ENCODE data around the gene MRTFA. TPM values are rescaled to one million over a fixed set of nuclear protein-coding genes. Genes with fewer than 3 reads are reported as not detected.

MRTFA gene
- total RNA-seq, 4 donors from 2014 or later = 46.0 to 408 (median 90.0) TPM

DNA sequence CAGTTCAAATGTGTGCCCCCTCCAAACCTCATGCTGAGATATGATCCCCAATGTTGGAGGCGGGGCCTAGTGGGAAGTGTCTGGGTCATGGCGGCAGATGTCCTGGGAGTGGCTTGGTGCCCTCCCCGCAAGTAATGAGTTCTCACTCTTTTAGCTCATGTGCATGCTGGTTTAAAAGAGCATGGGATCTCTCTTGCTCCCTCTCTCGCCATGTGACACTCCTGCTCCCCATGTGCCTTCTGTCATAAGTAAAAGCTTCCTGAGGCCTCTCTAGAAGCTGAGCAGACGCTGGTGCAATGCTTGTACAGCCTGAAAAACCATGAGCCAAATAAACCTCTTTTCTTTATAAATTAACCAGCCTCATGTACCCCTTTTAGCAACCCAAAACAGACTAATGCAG, 167.3 kb downstream of the MRTFA start:
- Histone ChIP-seq H3K27me3 (no peaks in the 10 kb centered on the region), H3K4me1 (peaks cover 0 to 4% (median 2%) of the 10 kb centered on the region in 4 donors), H3K4me3 (no peak overlapping the region), H3K27ac (no peak overlapping the region), H3K36me3 (no peaks in the 10 kb centered on the region), H3K9me3 (no peaks in the 10 kb centered on the region)
- in situ Hi-C loops (cut with MboI; ENCODE audit: low pct_ligation_motif_present in 1 of 4, low pct_unique_long_range_greater_than_20kb in 1 of 4, low sequenced_read_pairs in 3 of 4) = no loop called here
- intact Hi-C loops (cut with DNase I; ENCODE audit: low total_unique reads) = no loop called here
- TF ChIP-seq, protein P1, sequence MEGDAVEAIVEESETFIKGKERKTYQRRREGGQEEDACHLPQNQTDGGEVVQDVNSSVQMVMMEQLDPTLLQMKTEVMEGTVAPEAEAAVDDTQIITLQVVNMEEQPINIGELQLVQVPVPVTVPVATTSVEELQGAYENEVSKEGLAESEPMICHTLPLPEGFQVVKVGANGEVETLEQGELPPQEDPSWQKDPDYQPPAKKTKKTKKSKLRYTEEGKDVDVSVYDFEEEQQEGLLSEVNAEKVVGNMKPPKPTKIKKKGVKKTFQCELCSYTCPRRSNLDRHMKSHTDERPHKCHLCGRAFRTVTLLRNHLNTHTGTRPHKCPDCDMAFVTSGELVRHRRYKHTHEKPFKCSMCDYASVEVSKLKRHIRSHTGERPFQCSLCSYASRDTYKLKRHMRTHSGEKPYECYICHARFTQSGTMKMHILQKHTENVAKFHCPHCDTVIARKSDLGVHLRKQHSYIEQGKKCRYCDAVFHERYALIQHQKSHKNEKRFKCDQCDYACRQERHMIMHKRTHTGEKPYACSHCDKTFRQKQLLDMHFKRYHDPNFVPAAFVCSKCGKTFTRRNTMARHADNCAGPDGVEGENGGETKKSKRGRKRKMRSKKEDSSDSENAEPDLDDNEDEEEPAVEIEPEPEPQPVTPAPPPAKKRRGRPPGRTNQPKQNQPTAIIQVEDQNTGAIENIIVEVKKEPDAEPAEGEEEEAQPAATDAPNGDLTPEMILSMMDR (IDR thresholded peaks at IDR 0.05) = no peak
- TF ChIP-seq POLR2AphosphoS5 (IDR thresholded peaks at IDR 0.05) = no peak
- no peak for TF ChIP-seq POLR2A (IDR thresholded peaks at IDR 0.05)
- no peak for TF ChIP-seq EP300 (IDR thresholded peaks at IDR 0.05; ENCODE audit: low read depth)
- WGBS, 2 donors (ENCODE audit: low coverage in 1 of 2) = 95% methylated on average over 3 to 5 of the region's 5 CpGs
- DNase-seq = no peak

DNA sequence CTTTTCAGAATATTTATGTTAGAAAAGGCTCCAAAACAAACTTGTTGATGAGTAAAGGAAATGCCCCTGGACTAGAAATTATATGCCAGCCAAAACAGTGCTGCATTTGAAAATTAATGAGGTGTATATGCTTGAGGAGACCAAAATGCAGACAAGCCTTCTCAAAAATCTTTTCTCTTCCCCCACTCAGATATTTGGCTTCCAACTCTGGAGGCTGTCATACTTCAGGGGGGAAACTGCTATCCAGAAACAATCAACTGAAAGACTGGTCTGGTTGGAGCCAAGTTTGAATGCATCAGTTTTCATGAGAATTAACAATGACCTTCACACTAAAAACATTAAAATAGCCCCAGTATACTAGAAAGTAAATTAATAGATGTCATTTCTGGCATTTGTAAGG, 167.9 kb downstream of the MRTFA start:
- H3K27me3 ChIP-seq = no peaks in the 10 kb centered on the region
- in situ Hi-C loops (cut with MboI; ENCODE audit: low pct_ligation_motif_present in 1 of 4, low pct_unique_long_range_greater_than_20kb in 1 of 4, low sequenced_read_pairs in 3 of 4) (no loop called here), intact Hi-C loops (cut with DNase I; ENCODE audit: low total_unique reads) (no loop called here)
- H3K9me3 ChIP-seq = no peaks in the 10 kb centered on the region
- H3K27ac ChIP-seq = no peak overlapping the region
- H3K4me3 ChIP-seq = no peak overlapping the region
- peaks cover 0 to 4% (median 2%) of the 10 kb centered on the region in 4 donors for H3K4me1 ChIP-seq
- DNase-seq = no peak
- no peak for TF ChIP-seq EP300 (IDR thresholded peaks at IDR 0.05; ENCODE audit: low read depth)
- H3K36me3 ChIP-seq = no peaks in the 10 kb centered on the region

DNA sequence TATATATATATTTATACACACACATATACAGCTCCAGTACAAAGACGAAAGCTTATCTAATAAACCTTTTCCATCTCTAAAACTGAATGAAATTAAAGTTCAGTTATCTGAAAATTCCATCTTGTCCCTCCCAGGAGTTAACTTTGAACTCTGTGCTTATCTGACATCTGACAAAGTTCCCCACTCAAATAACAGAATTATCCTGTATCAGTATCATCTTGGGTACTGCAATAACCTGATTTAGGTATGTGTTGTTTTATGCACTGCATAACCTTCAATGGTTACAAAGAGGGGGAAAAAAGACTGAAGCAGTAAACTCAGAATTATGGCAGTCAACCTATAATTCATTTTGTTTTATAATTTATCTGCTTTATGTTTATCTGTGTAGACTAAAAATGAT, 169.5 kb downstream of the MRTFA start:
- Histone ChIP-seq H3K27ac (no peak overlapping the region), H3K27me3 (no peaks in the 10 kb centered on the region), H3K4me1 (peaks cover 0 to 4% (median 2%) of the 10 kb centered on the region in 4 donors), H3K4me3 (no peak overlapping the region), H3K9me3 (no peaks in the 10 kb centered on the region), H3K36me3 (no peaks in the 10 kb centered on the region)
- 74 to 94% methylated on average over 1 of the region's 1 CpG for WGBS, 2 donors (ENCODE audit: low coverage in 1 of 2)
- in situ Hi-C loops (cut with MboI; ENCODE audit: low pct_ligation_motif_present in 1 of 4, low pct_unique_long_range_greater_than_20kb in 1 of 4, low sequenced_read_pairs in 3 of 4) = no loop called here
- intact Hi-C loops (cut with DNase I; ENCODE audit: low total_unique reads) = no loop called here
- DNase-seq = no peak
- TF ChIP-seq, protein P1 (IDR thresholded peaks at IDR 0.05) = no peak
- TF ChIP-seq POLR2AphosphoS5 (IDR thresholded peaks at IDR 0.05) (no peak), EP300 (IDR thresholded peaks at IDR 0.05; ENCODE audit: low read depth) (no peak), POLR2A (IDR thresholded peaks at IDR 0.05) (no peak)

DNA sequence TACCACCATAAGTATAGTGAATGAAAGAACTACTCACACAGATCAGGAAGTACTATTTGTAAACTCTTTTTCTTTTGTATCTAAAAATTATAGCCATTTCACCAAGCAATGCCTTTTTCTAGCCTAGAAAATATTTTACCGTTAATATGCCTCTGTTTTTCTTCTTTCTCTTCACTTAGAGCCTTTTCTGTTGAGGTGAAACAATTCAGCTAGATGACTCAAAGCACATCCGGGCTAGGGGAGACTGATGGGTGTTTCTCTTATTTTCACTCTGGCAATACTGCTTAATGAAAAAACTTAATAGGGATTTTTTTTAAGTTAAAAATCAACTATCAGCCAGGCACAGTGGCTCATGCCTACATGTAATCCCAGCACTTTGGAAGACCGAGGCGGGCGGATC, 172.8 kb downstream of the MRTFA start:
- Histone ChIP-seq H3K9me3 (no peaks in the 10 kb centered on the region), H3K27ac (peak overlapping the region; percentile 38 to 67 (median 62)), H3K4me3 (peak overlapping the region in 2 of 4 donors; percentile 1 to 29), H3K4me1 (peaks cover 0 to 9% (median 2%) of the 10 kb centered on the region in 4 donors), H3K27me3 (no peaks in the 10 kb centered on the region), H3K36me3 (no peaks in the 10 kb centered on the region)
- in situ Hi-C loops (cut with MboI; ENCODE audit: low pct_ligation_motif_present in 1 of 4, low pct_unique_long_range_greater_than_20kb in 1 of 4, low sequenced_read_pairs in 3 of 4) = no loop called here
- TF ChIP-seq, protein P1 (IDR thresholded peaks at IDR 0.05) = no peak
- TF ChIP-seq POLR2AphosphoS5 (IDR thresholded peaks at IDR 0.05) (no peak), EP300 (IDR thresholded peaks at IDR 0.05; ENCODE audit: low read depth) (no peak), POLR2A (IDR thresholded peaks at IDR 0.05) (no peak)
- WGBS, 2 donors (ENCODE audit: low coverage in 1 of 2) = 79 to 92% methylated on average over 5 of the region's 5 CpGs
- intact Hi-C loops (cut with DNase I; ENCODE audit: low total_unique reads) = no loop called here
- no peak for DNase-seq

DNA sequence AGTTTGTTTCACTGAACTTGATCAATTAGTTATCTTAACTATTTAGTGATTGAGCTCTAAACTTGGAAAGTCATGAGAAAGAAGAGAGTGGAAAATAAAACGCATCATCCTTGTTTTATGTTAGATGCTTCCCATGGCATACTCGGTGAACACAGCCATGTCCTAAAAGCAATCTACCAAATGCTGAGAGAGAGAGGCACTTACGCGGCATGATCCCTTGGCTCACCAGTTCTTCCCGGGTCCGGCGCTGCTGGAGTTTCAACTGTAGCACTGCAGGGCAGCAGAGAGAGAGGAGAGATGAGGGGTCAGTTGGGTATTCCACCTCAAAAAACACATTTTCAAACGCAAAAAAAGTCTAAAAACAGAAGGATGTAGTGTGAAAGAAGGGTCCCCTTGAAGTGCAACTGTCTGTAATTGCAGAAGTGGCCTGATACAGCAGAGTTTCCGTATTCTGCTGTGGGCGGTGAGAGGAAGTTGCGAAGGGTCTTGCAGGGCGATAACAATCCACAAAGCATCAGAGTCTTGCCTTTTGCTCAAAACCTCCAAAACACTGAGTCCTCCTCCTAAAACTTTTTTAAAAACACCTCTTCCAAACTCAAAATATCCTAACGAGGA, 173.4 kb downstream of the MRTFA start:
- Histone ChIP-seq H3K4me3 (peak overlapping the region in 2 of 4 donors; percentile 1 to 29), H3K4me1 (peaks cover 0 to 6% (median 0%) of the 10 kb centered on the region in 4 donors), H3K36me3 (no peaks in the 10 kb centered on the region), H3K27ac (peak overlapping the region; percentile 38 to 67 (median 62)), H3K9me3 (no peaks in the 10 kb centered on the region), H3K27me3 (no peaks in the 10 kb centered on the region)
- peak in 2 of 3 donors; percentile 39 for TF ChIP-seq POLR2AphosphoS5 (IDR thresholded peaks at IDR 0.05)
- TF ChIP-seq EP300 (IDR thresholded peaks at IDR 0.05; ENCODE audit: low read depth) = no peak
- TF ChIP-seq, protein P1 (IDR thresholded peaks at IDR 0.05) = no peak
- TF ChIP-seq POLR2A (IDR thresholded peaks at IDR 0.05) = peak; percentile 44
- in situ Hi-C loops (cut with MboI; ENCODE audit: low pct_ligation_motif_present in 1 of 4, low pct_unique_long_range_greater_than_20kb in 1 of 4, low sequenced_read_pairs in 3 of 4) = no loop called here
- DNase-seq = peak; percentile 27
- intact Hi-C loops (cut with DNase I; ENCODE audit: low total_unique reads) = no loop called here
- 66 to 72% methylated on average over 3 to 13 of the region's 13 CpGs for WGBS, 2 donors (ENCODE audit: low coverage in 1 of 2)
